CD4-positive, alpha-beta T cell treated with Interleukin-15 for 1 hour (primary cell): ENCODE results near the gene PSMB1.

Experiments used
- DNase-seq: peaks from one replicate; pipeline ENCODE4 v3.0.0-alpha.2; 2020

Gene PSMB1

GRCh38 chr6:170500955-170501590 is 52.0 kb downstream of the PSMB1 start:
- no peak for DNase-seq

GRCh38 chr6:170497841-170498301 is 55.2 kb downstream of the PSMB1 start:
- DNase-seq, result no peak

- DNase-seq, result no peak
These were observed 59.8 kb downstream of the PSMB1 start for GRCh38 chr6:170493354-170493753.

DNA sequence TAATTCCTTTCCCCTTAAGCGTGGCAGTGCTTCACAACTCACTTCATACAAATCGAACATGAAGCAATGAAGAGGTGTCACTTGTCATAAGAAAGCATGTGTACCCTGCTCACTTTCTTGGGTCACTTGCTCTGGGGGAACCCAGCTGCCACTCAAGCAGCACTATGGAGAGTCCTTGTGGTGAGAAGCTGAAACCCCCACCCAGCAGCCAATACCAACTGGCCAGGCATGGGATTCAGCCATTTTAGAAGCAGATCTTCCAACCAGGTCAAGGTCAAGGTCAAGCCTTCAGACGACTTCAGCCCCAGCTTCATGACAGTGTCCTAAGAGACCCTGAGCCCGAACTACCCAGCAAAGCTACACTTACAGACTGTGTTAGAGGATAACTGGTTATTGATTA is 62.8 kb downstream of the PSMB1 start:
- no peak for DNase-seq

- no peak for DNase-seq
These were observed 63.3 kb downstream of the PSMB1 start for GRCh38 chr6:170489836-170490235.

- DNase-seq, result no peak
These were observed 65.3 kb downstream of the PSMB1 start for GRCh38 chr6:170487707-170488329.

GRCh38 chr6:170485159-170485558 is 67.9 kb downstream of the PSMB1 start:
- DNase-seq, result no peak
